RWPE2 (cell line): ENCODE measurements around the gene TLK1.

Source experiments
- ATAC-seq: fragments of 200-7000 bp; cut with Tn5 transposase; 3 replicates; pipeline ENCODE4 v1.9.1; 2021; ENCODE audit warnings: low read depth
- DNase-seq: peaks from one replicate; pipeline ENCODE4 v3.0.0-alpha.2; 2020; ENCODE audit warnings: low spot score
- H3K27ac ChIP-seq: fragments of 450-650 bp; 2 replicates; pipeline ENCODE4 v1.5.1; 2017; ENCODE audit warnings: mild to moderate bottlenecking; ENCODE audit not compliant: poor library complexity, severe bottlenecking
- H3K27me3 ChIP-seq: fragments of 250-450 bp; sonication (Bioruptor Pico); 2 replicates; pipeline ENCODE4 v1.5.1; 2021; ENCODE audit warnings: mild to moderate bottlenecking, moderate library complexity; ENCODE audit not compliant: insufficient read depth, poor library complexity, severe bottlenecking
- H3K36me3 ChIP-seq: fragments of 250-450 bp; sonication (Bioruptor Pico); 2 replicates; pipeline ENCODE4 v1.5.1; 2020; ENCODE audit warnings: low read depth, mild to moderate bottlenecking, moderate library complexity
- H3K4me1 ChIP-seq: fragments of 250-450 bp; sonication (Bioruptor Pico); 2 replicates; pipeline ENCODE4 v1.5.1; 2021; ENCODE audit warnings: mild to moderate bottlenecking, moderate library complexity; ENCODE audit not compliant: insufficient read depth, poor library complexity, severe bottlenecking
- H3K4me3 ChIP-seq: fragments of 250-450 bp; sonication (Bioruptor Pico); 2 replicates; pipeline ENCODE4 v1.5.1; 2021; ENCODE audit warnings: mild to moderate bottlenecking, moderate library complexity; ENCODE audit not compliant: severe bottlenecking
- H3K9me3 ChIP-seq: fragments of 250-450 bp; sonication (Bioruptor Pico); 2 replicates; pipeline ENCODE4 v1.5.1; 2021; ENCODE audit warnings: mild to moderate bottlenecking, moderate library complexity; ENCODE audit not compliant: severe bottlenecking
- CTCF ChIP-seq: fragments of 450-650 bp; IDR thresholded peaks from one replicate; pipeline ENCODE4 v1.5.1; 2017; ENCODE audit warnings: mild to moderate bottlenecking, moderate library complexity; ENCODE audit not compliant: poor library complexity, severe bottlenecking

TLK1 gene

GRCh38 chr2:170969872-170970496 lies 190.7 kb downstream of the TLK1 start:
- no peak for DNase-seq
- no peak for TF ChIP-seq CTCF
- no peak overlapping the region for H3K4me3 ChIP-seq
- no peak for ATAC-seq
- peaks cover 27% of the 10 kb centered on the region for H3K36me3 ChIP-seq
- H3K9me3 ChIP-seq: no peaks in the 10 kb centered on the region
- H3K4me1 ChIP-seq: peaks cover 23% of the 10 kb centered on the region
- H3K27me3 ChIP-seq: no peaks in the 10 kb centered on the region
- H3K27ac ChIP-seq: no peak overlapping the region

GRCh38 chr2:170969030-170969429 lies 191.7 kb downstream of the TLK1 start:
- Histone ChIP-seq H3K36me3 (peaks cover 34% of the 10 kb centered on the region), H3K27ac (no peak overlapping the region), H3K4me3 (no peak overlapping the region), H3K4me1 (peaks cover 24% of the 10 kb centered on the region), H3K9me3 (no peaks in the 10 kb centered on the region), H3K27me3 (no peaks in the 10 kb centered on the region)
- ATAC-seq (no peak), DNase-seq (no peak)
- TF ChIP-seq CTCF: no peak

GRCh38 chr2:170968205-170969003 lies 192.3 kb downstream of the TLK1 start:
- no peak for TF ChIP-seq CTCF
- no peak for DNase-seq
- H3K4me3 ChIP-seq: no peak overlapping the region
- no peak for ATAC-seq
- no peaks in the 10 kb centered on the region for H3K27me3 ChIP-seq
- H3K4me1 ChIP-seq: peaks cover 24% of the 10 kb centered on the region
- H3K36me3 ChIP-seq: peaks cover 40% of the 10 kb centered on the region
- no peaks in the 10 kb centered on the region for H3K9me3 ChIP-seq
- no peak overlapping the region for H3K27ac ChIP-seq

GRCh38 chr2:170967553-170967952 lies 193.1 kb downstream of the TLK1 start:
- Histone ChIP-seq H3K4me1 (peaks cover 20% of the 10 kb centered on the region), H3K9me3 (no peaks in the 10 kb centered on the region), H3K4me3 (no peak overlapping the region), H3K36me3 (peaks cover 45% of the 10 kb centered on the region), H3K27ac (no peak overlapping the region), H3K27me3 (no peaks in the 10 kb centered on the region)
- DNase-seq (no peak), ATAC-seq (no peak)
- TF ChIP-seq CTCF: no peak
